ENCODE measurements around the gene STXBP6. TPM values are rescaled to one million over a fixed set of nuclear protein-coding genes. Genes with fewer than 3 reads are reported as not detected.

The STXBP6 gene
- total and polyA plus RNA-seq, 2 of the 13 experiments (the other 11 are each of a cell fraction or from before 2014, with no cell fraction given): 35.3 to 42.8 TPM

- TF ChIP-seq, protein P1, sequence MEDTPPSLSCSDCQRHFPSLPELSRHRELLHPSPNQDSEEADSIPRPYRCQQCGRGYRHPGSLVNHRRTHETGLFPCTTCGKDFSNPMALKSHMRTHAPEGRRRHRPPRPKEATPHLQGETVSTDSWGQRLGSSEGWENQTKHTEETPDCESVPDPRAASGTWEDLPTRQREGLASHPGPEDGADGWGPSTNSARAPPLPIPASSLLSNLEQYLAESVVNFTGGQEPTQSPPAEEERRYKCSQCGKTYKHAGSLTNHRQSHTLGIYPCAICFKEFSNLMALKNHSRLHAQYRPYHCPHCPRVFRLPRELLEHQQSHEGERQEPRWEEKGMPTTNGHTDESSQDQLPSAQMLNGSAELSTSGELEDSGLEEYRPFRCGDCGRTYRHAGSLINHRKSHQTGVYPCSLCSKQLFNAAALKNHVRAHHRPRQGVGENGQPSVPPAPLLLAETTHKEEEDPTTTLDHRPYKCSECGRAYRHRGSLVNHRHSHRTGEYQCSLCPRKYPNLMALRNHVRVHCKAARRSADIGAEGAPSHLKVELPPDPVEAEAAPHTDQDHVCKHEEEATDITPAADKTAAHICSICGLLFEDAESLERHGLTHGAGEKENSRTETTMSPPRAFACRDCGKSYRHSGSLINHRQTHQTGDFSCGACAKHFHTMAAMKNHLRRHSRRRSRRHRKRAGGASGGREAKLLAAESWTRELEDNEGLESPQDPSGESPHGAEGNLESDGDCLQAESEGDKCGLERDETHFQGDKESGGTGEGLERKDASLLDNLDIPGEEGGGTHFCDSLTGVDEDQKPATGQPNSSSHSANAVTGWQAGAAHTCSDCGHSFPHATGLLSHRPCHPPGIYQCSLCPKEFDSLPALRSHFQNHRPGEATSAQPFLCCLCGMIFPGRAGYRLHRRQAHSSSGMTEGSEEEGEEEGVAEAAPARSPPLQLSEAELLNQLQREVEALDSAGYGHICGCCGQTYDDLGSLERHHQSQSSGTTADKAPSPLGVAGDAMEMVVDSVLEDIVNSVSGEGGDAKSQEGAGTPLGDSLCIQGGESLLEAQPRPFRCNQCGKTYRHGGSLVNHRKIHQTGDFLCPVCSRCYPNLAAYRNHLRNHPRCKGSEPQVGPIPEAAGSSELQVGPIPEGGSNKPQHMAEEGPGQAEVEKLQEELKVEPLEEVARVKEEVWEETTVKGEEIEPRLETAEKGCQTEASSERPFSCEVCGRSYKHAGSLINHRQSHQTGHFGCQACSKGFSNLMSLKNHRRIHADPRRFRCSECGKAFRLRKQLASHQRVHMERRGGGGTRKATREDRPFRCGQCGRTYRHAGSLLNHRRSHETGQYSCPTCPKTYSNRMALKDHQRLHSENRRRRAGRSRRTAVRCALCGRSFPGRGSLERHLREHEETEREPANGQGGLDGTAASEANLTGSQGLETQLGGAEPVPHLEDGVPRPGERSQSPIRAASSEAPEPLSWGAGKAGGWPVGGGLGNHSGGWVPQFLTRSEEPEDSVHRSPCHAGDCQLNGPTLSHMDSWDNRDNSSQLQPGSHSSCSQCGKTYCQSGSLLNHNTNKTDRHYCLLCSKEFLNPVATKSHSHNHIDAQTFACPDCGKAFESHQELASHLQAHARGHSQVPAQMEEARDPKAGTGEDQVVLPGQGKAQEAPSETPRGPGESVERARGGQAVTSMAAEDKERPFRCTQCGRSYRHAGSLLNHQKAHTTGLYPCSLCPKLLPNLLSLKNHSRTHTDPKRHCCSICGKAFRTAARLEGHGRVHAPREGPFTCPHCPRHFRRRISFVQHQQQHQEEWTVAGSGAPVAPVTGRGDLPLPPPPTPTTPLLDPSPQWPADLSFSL (CRISPR knock-in tag; IDR thresholded peaks at IDR 0.05): no peak
- TF ChIP-seq MAX (IDR thresholded peaks at IDR 0.05) (no peak), GTF3A (CRISPR knock-in tag; conservative IDR thresholded peaks at IDR 0.05) (no peak), MAFK (conservative IDR thresholded peaks at IDR 0.05 in 1 of 2, IDR thresholded peaks at IDR 0.05 in 1 of 2; ENCODE audit: low read length in 2 of 2) (peak; percentile 22 to 53; a peak in 2 of 4 replicates), BCL6 (CRISPR knock-in tag; IDR thresholded peaks at IDR 0.05) (0 out of 2 replicates have a peak, but pooled peaks have one; percentile 35), SAP130 (CRISPR knock-in tag; IDR thresholded peaks at IDR 0.05; ENCODE audit: low read depth) (peak; percentile 24; the same call in 1 of the 2 replicates), NONO (IDR thresholded peaks at IDR 0.05) (no peak), NONO (CRISPR knock-in tag; conservative IDR thresholded peaks at IDR 0.05) (no peak), KAT2B (IDR thresholded peaks at IDR 0.05; ENCODE audit: borderline replicate concordance, low read depth, low read length) (no peak), GPN1 (CRISPR knock-in tag; IDR thresholded peaks at IDR 0.05; ENCODE audit: borderline replicate concordance) (no peak), RXRB (CRISPR knock-in tag; IDR thresholded peaks at IDR 0.05; ENCODE audit: borderline replicate concordance) (0 out of 2 replicates have a peak, but pooled peaks have one; percentile 18), MAFF (IDR thresholded peaks at IDR 0.05; ENCODE audit: low read depth, low read length) (peak; percentile 45; the same call in 1 of the 2 replicates), CEBPG (CRISPR knock-in tag; IDR thresholded peaks at IDR 0.05) (no peak), ZNF414 (CRISPR knock-in tag; IDR thresholded peaks at IDR 0.05) (peak; percentile 14; the same call in 1 of the 2 replicates), KDM6A (CRISPR knock-in tag; IDR thresholded peaks at IDR 0.05; ENCODE audit: low read depth) (no peak), NR3C1 (CRISPR knock-in tag; IDR thresholded peaks at IDR 0.05) (no peak)
- TF ChIP-seq, protein P2, sequence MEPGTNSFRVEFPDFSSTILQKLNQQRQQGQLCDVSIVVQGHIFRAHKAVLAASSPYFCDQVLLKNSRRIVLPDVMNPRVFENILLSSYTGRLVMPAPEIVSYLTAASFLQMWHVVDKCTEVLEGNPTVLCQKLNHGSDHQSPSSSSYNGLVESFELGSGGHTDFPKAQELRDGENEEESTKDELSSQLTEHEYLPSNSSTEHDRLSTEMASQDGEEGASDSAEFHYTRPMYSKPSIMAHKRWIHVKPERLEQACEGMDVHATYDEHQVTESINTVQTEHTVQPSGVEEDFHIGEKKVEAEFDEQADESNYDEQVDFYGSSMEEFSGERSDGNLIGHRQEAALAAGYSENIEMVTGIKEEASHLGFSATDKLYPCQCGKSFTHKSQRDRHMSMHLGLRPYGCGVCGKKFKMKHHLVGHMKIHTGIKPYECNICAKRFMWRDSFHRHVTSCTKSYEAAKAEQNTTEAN (CRISPR knock-in tag; conservative IDR thresholded peaks at IDR 0.05): peak; percentile 99
Measured at GRCh38 chr14:25014440-25014839, 35.5 kb downstream of the STXBP6 start (continued).

Data from HepG2 (cell line).